Body of pancreas (tissue), 4 donors: ENCODE measurements around the gene CREB3. TPM values are rescaled to one million over a fixed set of nuclear protein-coding genes. Genes with fewer than 3 reads are reported as not detected.
A peak's percentile ranks its signal among the peaks of the same experiment; 100 is the strongest.

ENCODE experiments used
- ATAC-seq: fragments of 150-250 bp; one replicate; pipeline ENCODE4 v1.9.1; 2016
- DNase-seq, 4 donors: peaks; one replicate each; pipeline ENCODE4 v3.0.0-alpha.2; 2019
- H3K27ac ChIP-seq, 4 donors: fragments of 200-600 bp; sonication (generic); 1 replicate in 3 of 4; 2 replicates in 1 of 4; pipeline versions ENCODE4 v1.5.1 to v1.6.1; 2016 to 2019; ENCODE audit warnings: mild to moderate bottlenecking in 1 of 4, mixed read lengths in 1 of 4, moderate library complexity in 1 of 4
- H3K27me3 ChIP-seq, 2 donors: fragments of 200-600 bp; sonication (generic); one replicate each; pipeline ENCODE4 v1.6.0; 2016; ENCODE audit warnings: mild to moderate bottlenecking in 1 of 2
- H3K36me3 ChIP-seq, 2 donors: fragments of 200-600 bp; sonication (generic); replicated peaks in 1 of 2; 2 replicates each; pipeline ENCODE4 v1.5.1; 2016; ENCODE audit warnings: low read depth in 2 of 2; ENCODE audit not compliant: insufficient read depth in 1 of 2
- H3K4me1 ChIP-seq: fragments of 200-600 bp; sonication (generic); one replicate; pipeline ENCODE4 v1.6.0; 2016
- H3K4me3 ChIP-seq, 2 donors: fragments of 200-600 bp; sonication (generic); 1 replicate in 1 of 2; 2 replicates in 1 of 2; pipeline ENCODE4 v1.5.1; 2016 to 2019
- H3K9me3 ChIP-seq, 3 donors: fragments of 200-600 bp; sonication (generic); 1 replicate in 2 of 3; 2 replicates in 1 of 3; pipeline ENCODE4 v1.5.1; 2016
- CTCF ChIP-seq, 7 experiments: fragments of 450-650 bp in 4 of 7; fragments of 200-600 bp in 3 of 7; sonication (generic) in 3 of 7; IDR thresholded peaks; one replicate each; pipeline ENCODE4 v1.5.1; 2016 to 2019; ENCODE audit warnings: antibody characterized with exemption in 7 of 7
- POLR2A ChIP-seq, 3 donors: fragments of 450-650 bp; IDR thresholded peaks; one replicate each; pipeline ENCODE4 v1.6.1; 2016; ENCODE audit warnings: antibody characterized with exemption in 3 of 3, mild to moderate bottlenecking in 2 of 3
- WGBS, 2 donors: methylation state at CpG; one replicate each; pipeline ENCODE4 v1.1.5; 2017; 5-methylcytosine and 5-hydroxymethylcytosine counted together
- intact Hi-C: fragments of 100-400 bp; cut with DNase I; formaldehyde crosslinking; loops from one replicate; pipeline ENCODE4 v1.15.1; 2023
- total RNA-seq, 2 donors: library from RNA; depleted of rRNA; stranded (reverse); fragments of >200 nt; gene quantifications; one replicate each; pipeline ENCODE4 v1.1.0, GENCODE V29; 2016

The CREB3 gene
- total RNA-seq, 2 donors from 2014 or later = 31.9 to 32.6 TPM

- intact Hi-C loops = no loop called here
- ATAC-seq = no peak
- DNase-seq = no peak
- Histone ChIP-seq H3K27me3 (no peaks in the 10 kb centered on the region), H3K36me3 (no peaks in the 10 kb centered on the region), H3K27ac (no peak overlapping the region), H3K4me3 (no peak overlapping the region), H3K4me1 (peaks cover 27% of the 10 kb centered on the region), H3K9me3 (no peaks in the 10 kb centered on the region)
- 77 to 100% methylated on average over 1 of the region's 1 CpG for WGBS, 2 donors
- TF ChIP-seq CTCF (IDR thresholded peaks at IDR 0.05) = no peak
- no peak for TF ChIP-seq POLR2A (IDR thresholded peaks at IDR 0.05)
Measured at GRCh38 chr9:35767458-35767857, 35.0 kb downstream of the CREB3 start.

DNA sequence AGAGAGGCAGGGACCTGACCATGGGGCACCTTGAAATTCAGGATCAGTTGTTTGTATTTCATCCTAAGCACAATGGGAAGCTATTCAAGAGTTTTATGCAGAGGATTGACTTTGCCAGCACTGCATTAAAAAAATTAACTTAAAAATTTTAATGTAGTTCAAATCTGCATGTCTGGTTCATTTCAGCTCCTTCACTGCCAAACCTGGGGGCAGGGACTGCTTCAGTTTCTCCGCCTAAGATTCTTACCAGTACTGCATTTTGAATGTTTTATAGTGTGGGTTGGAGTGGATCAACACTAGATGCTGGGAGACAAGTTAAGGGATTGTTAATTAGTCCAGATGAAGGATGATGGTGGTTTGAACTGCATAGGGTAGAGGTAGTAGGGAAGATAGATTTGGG, 37.3 kb downstream of the CREB3 start:
- no peak overlapping the region for H3K27ac ChIP-seq
- peaks cover 30% of the 10 kb centered on the region for H3K4me1 ChIP-seq
- no peak overlapping the region for H3K4me3 ChIP-seq
- TF ChIP-seq POLR2A (IDR thresholded peaks at IDR 0.05) (no peak), CTCF (IDR thresholded peaks at IDR 0.05) (no peak)
- intact Hi-C loops = no loop called here
- H3K27me3 ChIP-seq = no peaks in the 10 kb centered on the region
- H3K9me3 ChIP-seq = no peaks in the 10 kb centered on the region
- no peak for ATAC-seq
- WGBS, 2 donors = 93 to 97% methylated on average over 1 of the region's 1 CpG
- no peaks in the 10 kb centered on the region for H3K36me3 ChIP-seq
- DNase-seq = no peak

DNA sequence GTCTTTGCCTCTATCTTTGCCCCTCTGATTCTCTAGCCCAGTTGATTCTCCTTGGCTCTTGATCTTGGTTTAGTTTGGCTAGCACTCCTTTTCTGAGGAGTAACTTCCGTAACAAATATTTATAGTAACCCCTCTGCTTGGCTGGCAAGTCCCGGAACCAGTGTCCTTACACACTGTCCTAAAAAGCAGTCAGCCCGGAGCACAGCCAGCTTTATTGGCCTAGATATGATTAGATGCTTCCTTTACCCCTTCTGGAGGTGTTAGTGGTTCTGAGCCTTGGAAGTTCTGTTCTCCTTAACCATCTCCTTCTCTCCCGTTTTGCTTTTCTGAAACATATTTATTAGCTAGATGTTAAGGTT, 38.6 kb downstream of the CREB3 start:
- Histone ChIP-seq H3K36me3 (no peaks in the 10 kb centered on the region), H3K27me3 (no peaks in the 10 kb centered on the region), H3K27ac (peak overlapping the region; percentile 62 to 90 (median 77)), H3K9me3 (no peaks in the 10 kb centered on the region), H3K4me3 (no peak overlapping the region), H3K4me1 (peaks cover 35% of the 10 kb centered on the region)
- WGBS, 2 donors = 1 to 8% methylated on average over 4 of the region's 4 CpGs
- intact Hi-C loops = no loop called here
- peak in 1 of 3 donors; percentile 20 for TF ChIP-seq POLR2A (IDR thresholded peaks at IDR 0.05)
- TF ChIP-seq CTCF (IDR thresholded peaks at IDR 0.05) = no peak
- DNase-seq (peak; percentile 32 to 67 (median 56)), ATAC-seq (peak; percentile 73)

DNA sequence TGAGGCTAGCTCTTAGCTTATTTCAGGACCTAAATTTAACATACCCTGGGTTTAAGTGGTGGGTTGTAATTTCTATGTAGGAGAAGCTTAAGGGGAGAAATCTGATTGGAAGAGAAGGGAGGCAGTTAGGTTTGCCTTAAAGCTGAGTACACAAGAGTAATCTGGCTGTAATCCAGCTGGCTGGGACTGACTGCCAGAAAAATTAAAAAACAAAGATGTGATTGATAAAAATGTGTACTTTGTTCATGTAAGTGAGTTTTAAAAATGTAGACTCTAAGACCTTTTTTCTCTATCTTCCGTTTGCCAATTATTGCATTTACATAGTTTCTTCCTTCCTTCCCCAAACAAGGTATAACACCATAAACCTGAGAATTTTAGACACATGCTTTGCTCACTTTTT, 39.1 kb downstream of the CREB3 start:
- intact Hi-C loops = no loop called here
- H3K27me3 ChIP-seq = no peaks in the 10 kb centered on the region
- no peaks in the 10 kb centered on the region for H3K36me3 ChIP-seq
- no peaks in the 10 kb centered on the region for H3K9me3 ChIP-seq
- peak; percentile 74 to 87 (median 82) for DNase-seq
- no peak overlapping the region for H3K4me3 ChIP-seq
- peak overlapping the region; percentile 62 to 90 (median 77) for H3K27ac ChIP-seq
- 0 to 6% methylated on average over 1 of the region's 1 CpG for WGBS, 2 donors
- peaks cover 35% of the 10 kb centered on the region for H3K4me1 ChIP-seq
- ATAC-seq = peak; percentile 87
- TF ChIP-seq CTCF (IDR thresholded peaks at IDR 0.05) (no peak), POLR2A (IDR thresholded peaks at IDR 0.05) (no peak)

DNA sequence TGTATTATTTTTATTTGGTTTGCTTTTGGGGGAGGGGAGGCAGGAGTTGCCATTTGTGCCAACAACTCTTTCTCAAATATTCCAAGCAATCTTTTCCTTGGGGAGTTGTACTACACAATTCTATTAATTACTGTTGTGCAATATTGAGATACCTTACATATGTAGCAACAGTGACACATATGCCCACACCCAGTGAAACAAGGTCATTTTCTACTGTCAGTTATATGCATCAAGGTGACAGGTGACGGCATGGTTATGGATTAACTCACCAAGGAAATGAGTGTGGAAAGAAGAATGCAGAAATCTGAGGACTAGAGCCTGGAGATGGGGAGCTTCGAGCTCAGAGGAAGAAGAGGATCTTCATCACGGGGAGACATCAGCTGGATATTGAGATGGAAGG, 39.5 kb downstream of the CREB3 start:
- TF ChIP-seq CTCF (IDR thresholded peaks at IDR 0.05) (no peak), POLR2A (IDR thresholded peaks at IDR 0.05) (no peak)
- intact Hi-C loops = no loop called here
- DNase-seq = peak in 2 of 4 donors; percentile 24 to 54
- Histone ChIP-seq H3K27ac (peak overlapping the region in 3 of 4 donors; percentile 73 to 90 (median 81)), H3K4me1 (peaks cover 35% of the 10 kb centered on the region), H3K4me3 (no peak overlapping the region), H3K36me3 (no peaks in the 10 kb centered on the region), H3K27me3 (no peaks in the 10 kb centered on the region), H3K9me3 (no peaks in the 10 kb centered on the region)
- peak; percentile 69 for ATAC-seq
- 39 to 49% methylated on average over 3 of the region's 3 CpGs for WGBS, 2 donors
